Fibroblast of skin of back (primary cell): ENCODE measurements around the gene EGF.

Experiments
- DNase-seq: peaks from one replicate; pipeline ENCODE4 v3.0.0-alpha.2; 2013

The EGF gene

GRCh38 chr4:109996526-109996925, 83.8 kb downstream of the EGF start:
- no peak for DNase-seq

- peak; percentile 63 for DNase-seq
Measured at GRCh38 chr4:109998867-109999584, 86.3 kb downstream of the EGF start.

GRCh38 chr4:109999585-109999912, 86.9 kb downstream of the EGF start:
- no peak for DNase-seq

GRCh38 chr4:110002326-110002725, 89.6 kb downstream of the EGF start:
- DNase-seq, result no peak

GRCh38 chr4:110003401-110004187, 90.9 kb downstream of the EGF start:
- no peak for DNase-seq

GRCh38 chr4:110004556-110004955, 91.9 kb downstream of the EGF start:
- no peak for DNase-seq

GRCh38 chr4:110005461-110006056, 92.9 kb downstream of the EGF start:
- DNase-seq, result peak; percentile 70

- DNase-seq, result no peak
Measured at GRCh38 chr4:110007217-110007616, 94.5 kb downstream of the EGF start.

GRCh38 chr4:110008540-110008939, 95.9 kb downstream of the EGF start:
- no peak for DNase-seq

- DNase-seq, result no peak
Measured at GRCh38 chr4:110009550-110009949, 96.9 kb downstream of the EGF start.

GRCh38 chr4:110010797-110011196, 98.1 kb downstream of the EGF start:
- no peak for DNase-seq

GRCh38 chr4:110012917-110013316, 100.2 kb downstream of the EGF start:
- no peak for DNase-seq

- no peak for DNase-seq
Measured at GRCh38 chr4:110014233-110014632, 101.5 kb downstream of the EGF start.

GRCh38 chr4:110019153-110019552, 106.5 kb downstream of the EGF start:
- DNase-seq, result no peak

GRCh38 chr4:110020139-110020538, 107.5 kb downstream of the EGF start:
- DNase-seq, result peak; percentile 67

- DNase-seq, result no peak
Measured at GRCh38 chr4:110020646-110021443, 108.2 kb downstream of the EGF start.

- no peak for DNase-seq
Measured at GRCh38 chr4:110022457-110022856, 109.8 kb downstream of the EGF start.

- no peak for DNase-seq
Measured at GRCh38 chr4:110025056-110025455, 112.4 kb downstream of the EGF start.

- DNase-seq, result no peak
Measured at GRCh38 chr4:110025718-110026117, 113.0 kb downstream of the EGF start.

GRCh38 chr4:110032603-110033002, 119.9 kb downstream of the EGF start:
- DNase-seq, result no peak

- DNase-seq, result no peak
Measured at GRCh38 chr4:110033355-110034025, 120.8 kb downstream of the EGF start.

- DNase-seq, result no peak
Measured at GRCh38 chr4:110034026-110034393, 121.3 kb downstream of the EGF start.
